NCI-H2081 (cell line): ENCODE measurements around the gene PIGC.
"Not testable (repeated sequence)": the region's sequence is repeated elsewhere in the genome, so short reads cannot be mapped to it uniquely, and the experiment has no call there.

Source experiments
- DNase-seq, 2 experiments: peaks; one replicate each; lab custom pipeline; 2025; lab: John Stamatoyannopoulos, UW

PIGC gene

GRCh38 chr1:172466795-172467407 is 23.0 kb upstream of the PIGC start:
- no peak for DNase-seq

- no peak for DNase-seq
These were observed 21.7 kb upstream of the PIGC start for GRCh38 chr1:172465617-172466016.

- no peak for DNase-seq
These were observed 17.0 kb upstream of the PIGC start for GRCh38 chr1:172460887-172461315.

- no peak for DNase-seq
These were observed 16.3 kb upstream of the PIGC start for GRCh38 chr1:172460177-172460576.

GRCh38 chr1:172457479-172458130 is 13.7 kb upstream of the PIGC start:
- DNase-seq: no peak

GRCh38 chr1:172456344-172456769 is 12.5 kb upstream of the PIGC start:
- no peak for DNase-seq

- DNase-seq: no peak
These were observed 11.6 kb upstream of the PIGC start for GRCh38 chr1:172455451-172455850.

GRCh38 chr1:172453607-172454006 is 9.7 kb upstream of the PIGC start:
- no peak for DNase-seq

GRCh38 chr1:172453153-172453545 is 9.3 kb upstream of the PIGC start:
- peak in 1 of 2 experiments; percentile 15 for DNase-seq

GRCh38 chr1:172452536-172453152 is 8.8 kb upstream of the PIGC start:
- no peak for DNase-seq

- DNase-seq: no peak
These were observed 7.2 kb upstream of the PIGC start for GRCh38 chr1:172451002-172451443.

GRCh38 chr1:172450524-172450885 is 6.6 kb upstream of the PIGC start:
- DNase-seq: no peak

- DNase-seq: peak in 1 of 2 experiments; percentile 16
These were observed 6.0 kb upstream of the PIGC start for GRCh38 chr1:172449585-172450523.

GRCh38 chr1:172448995-172449584 is 5.2 kb upstream of the PIGC start:
- no peak for DNase-seq

GRCh38 chr1:172447641-172448040 is 3.8 kb upstream of the PIGC start:
- no peak for DNase-seq

- DNase-seq: no peak
These were observed 2.7 kb upstream of the PIGC start for GRCh38 chr1:172446547-172446946.

- no peak for DNase-seq
These were observed 865 bp downstream of the PIGC start for GRCh38 chr1:172442843-172443565.

- DNase-seq: no peak
These were observed 1.5 kb downstream of the PIGC start for GRCh38 chr1:172442404-172442803.

GRCh38 chr1:172437183-172437582 is 6.7 kb downstream of the PIGC start:
- DNase-seq: not testable (repeated sequence)

GRCh38 chr1:172431721-172432192 is 12.1 kb downstream of the PIGC start:
- no peak for DNase-seq

GRCh38 chr1:172431204-172431603 is 12.7 kb downstream of the PIGC start:
- no peak for DNase-seq
